ENCODE data around the gene RAVER1.

RAVER1 gene

GRCh38 chr19:10293637-10294367 lies 39.5 kb downstream of the RAVER1 start:
- no peak for TF ChIP-seq POLR2A (IDR thresholded peaks at IDR 0.05; ENCODE audit: extremely low read depth, insufficient read length)
- no peak overlapping the region for H3K4me3 ChIP-seq (ENCODE audit: low read depth, low read length)
- no peak for DNase-seq (ENCODE audit: low read depth)

DNA sequence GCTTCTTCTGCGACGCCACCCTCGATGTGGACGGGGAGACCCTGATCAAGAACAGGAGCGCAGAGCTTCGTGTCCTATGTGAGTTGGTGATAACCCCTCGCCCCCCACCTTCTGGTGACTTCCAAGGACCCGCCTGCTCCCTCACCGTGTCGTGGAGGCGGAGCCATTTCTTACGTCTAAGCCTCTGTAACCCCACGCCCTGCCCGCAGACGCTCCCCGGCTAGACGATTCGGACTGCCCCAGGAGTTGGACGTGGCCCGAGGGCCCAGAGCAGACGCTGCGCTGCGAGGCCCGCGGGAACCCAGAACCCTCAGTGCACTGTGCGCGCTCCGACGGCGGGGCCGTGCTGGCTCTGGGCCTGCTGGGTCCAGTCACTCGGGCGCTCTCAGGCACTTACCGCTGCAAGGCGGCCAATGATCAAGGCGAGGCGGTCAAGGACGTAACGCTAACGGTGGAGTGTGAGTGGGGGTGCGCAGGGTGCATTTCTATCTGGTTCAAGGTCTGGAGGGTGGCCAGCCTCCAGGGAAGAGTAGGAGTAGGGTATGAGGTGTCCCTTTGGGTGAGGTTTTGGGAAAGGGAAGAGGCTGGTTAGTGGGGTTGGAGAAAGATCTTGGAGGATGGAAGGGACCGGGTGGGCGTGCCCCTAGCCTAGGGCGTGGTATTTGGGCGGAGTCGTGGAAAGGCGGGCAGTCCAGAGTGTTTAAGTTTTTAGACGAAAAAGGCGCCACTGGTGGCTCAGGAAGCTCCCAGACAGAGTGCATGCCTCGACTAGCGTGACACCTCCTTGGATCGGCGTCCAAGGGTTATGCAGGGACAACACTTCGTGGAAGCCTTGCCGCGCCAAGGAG lies 40.3 kb downstream of the RAVER1 start:
- H3K4me3 ChIP-seq (ENCODE audit: low read depth, low read length) = no peak overlapping the region
- DNase-seq (ENCODE audit: low read depth) = no peak

DNA sequence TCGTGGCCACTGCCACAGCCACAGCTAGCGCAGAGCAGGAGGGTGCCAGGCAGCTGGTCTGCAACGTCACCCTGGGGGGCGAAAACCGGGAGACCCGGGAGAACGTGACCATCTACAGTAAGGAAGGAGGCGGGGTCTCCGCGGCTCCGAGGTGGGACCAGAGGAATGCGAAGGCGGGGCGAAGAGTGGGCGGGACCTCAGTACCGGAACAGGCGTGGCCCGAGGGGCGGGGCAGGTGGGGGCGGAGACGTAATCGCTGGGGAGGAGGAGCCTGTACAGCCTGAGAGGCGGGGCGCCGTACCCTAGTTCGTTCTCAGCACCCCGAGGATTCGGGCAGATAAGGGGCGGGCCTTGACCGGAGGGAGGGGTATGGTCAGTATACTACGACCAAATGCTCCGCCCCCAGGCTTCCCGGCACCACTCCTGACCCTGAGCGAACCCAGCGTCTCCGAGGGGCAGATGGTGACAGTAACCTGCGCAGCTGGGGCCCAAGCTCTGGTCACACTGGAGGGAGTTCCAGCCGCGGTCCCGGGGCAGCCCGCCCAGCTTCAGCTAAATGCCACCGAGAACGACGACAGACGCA lies 41.0 kb downstream of the RAVER1 start:
- H3K4me3 ChIP-seq (ENCODE audit: low read depth, low read length) = no peak overlapping the region
- peak; percentile 79 for DNase-seq (ENCODE audit: low read depth)
- TF ChIP-seq MYC (IDR thresholded peaks at IDR 0.05; ENCODE audit: low read depth, low read length) = no peak
- no peak for TF ChIP-seq MAX (IDR thresholded peaks at IDR 0.05; ENCODE audit: low read depth, low read length)
- TF ChIP-seq, protein P1, sequence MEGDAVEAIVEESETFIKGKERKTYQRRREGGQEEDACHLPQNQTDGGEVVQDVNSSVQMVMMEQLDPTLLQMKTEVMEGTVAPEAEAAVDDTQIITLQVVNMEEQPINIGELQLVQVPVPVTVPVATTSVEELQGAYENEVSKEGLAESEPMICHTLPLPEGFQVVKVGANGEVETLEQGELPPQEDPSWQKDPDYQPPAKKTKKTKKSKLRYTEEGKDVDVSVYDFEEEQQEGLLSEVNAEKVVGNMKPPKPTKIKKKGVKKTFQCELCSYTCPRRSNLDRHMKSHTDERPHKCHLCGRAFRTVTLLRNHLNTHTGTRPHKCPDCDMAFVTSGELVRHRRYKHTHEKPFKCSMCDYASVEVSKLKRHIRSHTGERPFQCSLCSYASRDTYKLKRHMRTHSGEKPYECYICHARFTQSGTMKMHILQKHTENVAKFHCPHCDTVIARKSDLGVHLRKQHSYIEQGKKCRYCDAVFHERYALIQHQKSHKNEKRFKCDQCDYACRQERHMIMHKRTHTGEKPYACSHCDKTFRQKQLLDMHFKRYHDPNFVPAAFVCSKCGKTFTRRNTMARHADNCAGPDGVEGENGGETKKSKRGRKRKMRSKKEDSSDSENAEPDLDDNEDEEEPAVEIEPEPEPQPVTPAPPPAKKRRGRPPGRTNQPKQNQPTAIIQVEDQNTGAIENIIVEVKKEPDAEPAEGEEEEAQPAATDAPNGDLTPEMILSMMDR (IDR thresholded peaks at IDR 0.05; ENCODE audit: low read depth, low read length) = no peak
- TF ChIP-seq POLR2A (IDR thresholded peaks at IDR 0.05; ENCODE audit: extremely low read depth, insufficient read length) = no peak

More for the DNA sequence above, 40.3 kb downstream of the RAVER1 start:
- TF ChIP-seq, protein P1 (IDR thresholded peaks at IDR 0.05; ENCODE audit: low read depth, low read length) = peak; percentile 1
- no peak for TF ChIP-seq MYC (IDR thresholded peaks at IDR 0.05; ENCODE audit: low read depth, low read length)

GRCh38 chr19:10291554-10292205 lies 41.6 kb downstream of the RAVER1 start:
- TF ChIP-seq MYC (IDR thresholded peaks at IDR 0.05; ENCODE audit: low read depth, low read length) = no peak
- no peak for TF ChIP-seq MAX (IDR thresholded peaks at IDR 0.05; ENCODE audit: low read depth, low read length)
- TF ChIP-seq, protein P1 (IDR thresholded peaks at IDR 0.05; ENCODE audit: low read depth, low read length) = no peak
- no peak for TF ChIP-seq POLR2A (IDR thresholded peaks at IDR 0.05; ENCODE audit: extremely low read depth, insufficient read length)
- DNase-seq (ENCODE audit: low read depth) = peak; percentile 67
- H3K4me3 ChIP-seq (ENCODE audit: low read depth, low read length) = no peak overlapping the region

GRCh38 chr19:10290876-10291553 lies 42.3 kb downstream of the RAVER1 start:
- no peak overlapping the region for H3K4me3 ChIP-seq (ENCODE audit: low read depth, low read length)
- TF ChIP-seq MYC (IDR thresholded peaks at IDR 0.05; ENCODE audit: low read depth, low read length) (no peak), POLR2A (IDR thresholded peaks at IDR 0.05; ENCODE audit: extremely low read depth, insufficient read length) (no peak), MAX (IDR thresholded peaks at IDR 0.05; ENCODE audit: low read depth, low read length) (no peak)
- TF ChIP-seq, protein P1 (IDR thresholded peaks at IDR 0.05; ENCODE audit: low read depth, low read length) = no peak
- peak; percentile 72 for DNase-seq (ENCODE audit: low read depth)

Data from NB4 (cell line).